ENCODE measurements around the gene MGMT.

The MGMT gene

GRCh38 chr10:129628823-129629222, 161.8 kb downstream of the MGMT start:
- DNase-seq, result no peak

- DNase-seq, result no peak
These were observed 162.9 kb downstream of the MGMT start for GRCh38 chr10:129629911-129630310.

- DNase-seq, result no peak
These were observed 164.0 kb downstream of the MGMT start for GRCh38 chr10:129631006-129631405.

DNA sequence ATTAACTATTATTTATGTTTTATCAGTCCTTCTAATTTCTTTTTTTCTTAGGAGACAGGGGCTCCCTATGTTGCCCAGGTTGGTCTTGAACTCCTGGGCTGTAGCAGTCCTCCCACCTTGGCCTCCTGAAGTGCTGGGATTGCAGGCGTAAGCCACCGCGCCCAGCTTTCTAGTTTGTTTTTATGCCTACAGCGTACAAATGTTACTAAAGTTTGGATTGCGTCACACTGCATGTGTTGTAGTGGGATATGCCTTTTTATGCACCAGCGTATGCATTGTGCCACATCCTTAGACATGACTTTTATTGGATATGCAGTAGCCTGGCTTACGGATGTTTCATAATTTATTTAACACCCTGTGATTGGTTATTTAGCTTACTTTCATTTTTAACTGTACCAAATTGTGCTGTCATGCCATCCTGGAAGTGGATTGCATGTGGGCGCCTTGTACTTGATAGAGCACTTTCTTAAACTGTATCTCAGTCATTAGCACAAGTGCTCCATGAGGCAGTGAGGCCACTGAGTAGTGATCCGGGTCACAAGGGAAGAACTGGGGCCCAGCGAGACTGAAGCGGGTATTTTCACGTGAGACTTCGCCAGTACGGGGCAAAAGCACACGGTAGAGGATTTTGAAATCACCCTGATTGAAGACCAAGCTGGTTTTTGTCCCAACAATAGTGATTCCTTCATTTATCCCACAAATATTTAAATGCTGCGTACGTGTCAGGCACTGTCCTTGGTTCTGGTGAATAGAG, 165.0 kb downstream of the MGMT start:
- DNase-seq, result no peak

DNA sequence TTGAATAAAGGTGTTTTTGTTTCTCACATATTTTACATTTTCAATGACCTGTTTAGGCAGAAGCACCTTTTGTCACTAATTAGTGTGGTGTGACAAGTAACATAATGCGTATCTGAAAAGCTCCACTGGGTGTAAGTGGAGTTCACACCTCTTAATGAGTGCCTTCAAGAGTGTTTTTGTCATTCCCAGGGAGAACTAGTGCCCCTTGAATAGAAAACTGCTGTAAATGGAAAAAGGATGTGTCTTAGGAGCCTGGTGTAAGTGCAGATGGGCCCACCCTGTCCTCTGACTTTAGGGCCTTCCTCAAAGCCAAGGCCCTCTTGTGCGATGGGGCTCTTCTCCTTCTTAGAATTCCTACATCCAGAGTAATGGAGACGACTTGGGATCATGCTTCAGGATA, 170.0 kb downstream of the MGMT start:
- DNase-seq, result no peak

DNA sequence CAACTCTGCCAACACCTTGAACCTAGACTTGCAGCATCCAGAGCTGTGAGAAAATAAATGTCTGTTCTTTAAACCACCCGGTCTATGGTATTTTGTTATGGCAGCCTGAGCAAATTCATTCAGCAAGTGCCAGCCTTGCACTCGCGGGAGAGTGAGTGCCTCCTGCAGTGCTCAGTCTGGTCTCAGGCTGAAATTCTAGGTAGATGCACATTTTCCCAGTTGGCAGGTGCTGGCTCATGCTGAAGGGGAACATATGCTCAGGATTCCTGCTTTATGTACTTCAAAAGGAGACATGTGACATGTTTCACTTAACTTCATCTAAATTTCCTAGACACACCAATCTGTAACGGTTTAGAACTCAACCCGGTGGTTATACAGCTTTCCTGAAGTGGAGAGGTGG, 170.8 kb downstream of the MGMT start:
- no peak for DNase-seq

- DNase-seq, result no peak
These were observed 174.3 kb downstream of the MGMT start for GRCh38 chr10:129641351-129641750.

- DNase-seq, result no peak
These were observed 174.9 kb downstream of the MGMT start for GRCh38 chr10:129641982-129642381.

- no peak for DNase-seq
These were observed 175.4 kb downstream of the MGMT start for GRCh38 chr10:129642427-129642826.

- no peak for DNase-seq
These were observed 176.2 kb downstream of the MGMT start for GRCh38 chr10:129643266-129643665.

DNA sequence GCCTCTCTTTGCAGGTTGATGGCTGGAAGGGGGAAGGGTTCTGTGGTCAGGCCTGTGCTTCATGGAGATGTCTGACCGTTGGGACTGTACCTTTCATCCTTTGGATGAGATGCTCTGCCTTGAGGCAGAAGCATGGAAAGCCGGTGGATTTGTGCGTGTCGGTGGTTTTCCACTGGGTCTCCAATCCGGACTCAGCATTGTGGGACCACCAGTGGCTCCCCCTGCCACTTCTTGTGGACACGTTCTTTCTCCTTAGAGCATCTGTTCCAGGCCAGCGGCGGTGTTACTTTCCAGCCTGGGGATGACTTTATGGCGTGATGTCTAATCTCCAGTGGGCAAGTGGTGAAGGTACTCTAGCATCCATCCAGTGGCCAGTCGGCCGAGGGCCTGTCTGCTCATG, 178.4 kb downstream of the MGMT start:
- no peak for DNase-seq

DNA sequence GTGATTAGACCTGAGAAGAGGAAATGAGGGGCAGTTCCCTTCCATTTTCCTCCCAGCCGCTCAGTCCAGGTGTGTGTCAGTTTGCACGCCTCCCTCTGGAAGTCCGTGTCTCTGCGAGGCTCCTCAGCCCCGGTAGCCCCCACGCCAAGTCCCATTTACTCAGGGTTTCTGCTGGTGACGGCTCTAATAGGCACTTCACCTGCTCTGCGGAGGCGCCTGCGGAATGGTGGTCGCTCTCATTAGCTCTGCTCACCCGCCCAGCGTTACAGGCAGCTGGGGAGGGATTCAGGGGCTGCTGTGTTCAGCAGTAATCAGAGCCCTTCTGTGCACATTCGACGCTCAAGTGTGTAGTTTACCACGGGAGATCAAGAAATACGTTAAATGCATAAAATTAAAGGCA, 179.9 kb downstream of the MGMT start:
- no peak for DNase-seq

DNA sequence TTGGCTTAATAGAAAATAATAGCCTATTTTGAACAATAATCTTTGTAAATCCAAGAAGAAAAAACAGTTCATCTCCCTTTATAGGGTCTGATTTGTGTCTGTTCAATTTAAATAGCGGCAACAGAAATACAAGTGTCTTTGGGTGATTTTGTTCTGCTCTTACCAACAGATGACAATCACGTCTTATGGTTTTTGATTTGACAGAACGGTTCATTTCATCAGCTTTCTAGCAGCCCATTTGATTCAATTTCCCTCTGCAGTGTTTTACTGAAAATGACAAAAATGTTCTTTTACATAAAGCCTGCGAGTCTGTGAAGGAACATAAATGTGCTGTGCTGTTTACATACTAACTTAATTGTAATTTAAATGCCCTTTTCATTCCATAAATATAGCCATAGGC, 180.5 kb downstream of the MGMT start:
- no peak for DNase-seq

DNA sequence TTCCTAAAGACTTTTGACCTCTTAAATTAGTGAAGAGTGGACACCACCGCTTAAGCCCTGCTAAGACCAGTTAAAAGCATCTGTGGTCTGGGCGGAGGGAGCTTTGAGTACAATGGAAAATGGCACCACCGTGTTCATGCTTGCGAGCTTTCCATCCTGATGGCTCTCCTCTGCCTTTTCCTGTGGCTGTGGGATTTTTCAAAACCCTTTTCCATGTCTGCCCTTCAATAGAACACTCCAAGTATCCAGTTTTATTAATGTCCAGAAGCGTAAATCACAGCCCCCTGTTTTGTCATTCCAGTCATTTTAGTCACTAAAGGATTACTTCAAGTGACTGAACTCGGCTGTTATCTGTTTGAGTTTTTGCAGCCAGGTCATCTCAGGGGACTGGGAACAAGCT, 181.8 kb downstream of the MGMT start:
- DNase-seq, result no peak

GRCh38 chr10:129652021-129652420, 185.0 kb downstream of the MGMT start:
- DNase-seq, result no peak

DNA sequence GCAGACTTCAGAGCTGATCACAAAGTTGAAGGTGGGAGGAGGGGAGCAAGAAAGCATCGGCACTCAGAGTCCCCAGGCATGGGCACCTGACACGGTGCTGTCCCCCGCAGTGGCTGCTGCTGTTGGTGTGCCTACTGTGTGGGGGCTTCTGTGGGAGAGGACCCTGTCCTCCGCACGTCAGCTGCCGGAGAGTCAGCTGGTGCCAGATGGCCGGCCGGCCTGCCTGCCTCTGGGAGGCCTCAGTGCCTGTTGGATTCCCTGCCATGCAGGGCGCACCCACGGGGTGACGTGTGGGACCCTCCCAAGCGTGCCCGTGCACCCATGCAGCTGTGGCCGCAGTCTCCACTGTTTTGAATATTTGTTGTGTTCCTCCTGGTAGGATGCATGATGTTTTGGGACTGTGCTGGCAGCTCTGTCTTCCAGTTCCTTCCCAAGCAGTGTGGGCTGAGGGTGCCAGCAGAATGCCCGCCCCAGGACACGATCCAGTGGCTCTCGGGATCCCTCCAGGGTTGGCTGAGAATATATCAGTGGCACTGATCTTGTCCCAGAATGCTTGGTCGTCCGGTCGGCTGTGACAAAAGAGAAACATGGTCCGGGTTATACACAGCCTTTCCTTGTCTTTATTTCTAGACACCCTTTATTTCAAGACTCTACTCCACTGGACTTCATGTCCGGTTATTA, 185.6 kb downstream of the MGMT start:
- no peak for DNase-seq

DNA sequence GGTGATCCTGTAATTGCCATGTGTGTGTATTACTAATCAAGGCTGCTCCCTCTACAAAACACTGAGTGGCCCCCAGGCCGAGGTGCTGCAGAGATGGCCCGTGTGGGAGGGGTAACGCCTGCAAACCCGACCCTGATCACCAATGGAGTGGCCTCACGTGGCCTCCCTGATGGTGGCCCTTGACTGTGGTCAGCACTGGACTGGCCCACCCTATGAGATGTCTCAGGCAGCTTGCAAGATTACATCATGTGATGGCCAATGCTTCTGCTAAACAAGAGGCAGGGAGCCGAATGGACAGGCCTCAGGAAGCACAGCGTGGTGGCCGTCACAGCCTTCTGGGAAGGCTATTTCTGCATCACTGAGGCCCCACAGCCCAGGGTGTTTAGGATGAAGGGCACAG, 186.4 kb downstream of the MGMT start:
- DNase-seq, result no peak

GRCh38 chr10:129653861-129654260, 186.8 kb downstream of the MGMT start:
- DNase-seq, result no peak

DNA sequence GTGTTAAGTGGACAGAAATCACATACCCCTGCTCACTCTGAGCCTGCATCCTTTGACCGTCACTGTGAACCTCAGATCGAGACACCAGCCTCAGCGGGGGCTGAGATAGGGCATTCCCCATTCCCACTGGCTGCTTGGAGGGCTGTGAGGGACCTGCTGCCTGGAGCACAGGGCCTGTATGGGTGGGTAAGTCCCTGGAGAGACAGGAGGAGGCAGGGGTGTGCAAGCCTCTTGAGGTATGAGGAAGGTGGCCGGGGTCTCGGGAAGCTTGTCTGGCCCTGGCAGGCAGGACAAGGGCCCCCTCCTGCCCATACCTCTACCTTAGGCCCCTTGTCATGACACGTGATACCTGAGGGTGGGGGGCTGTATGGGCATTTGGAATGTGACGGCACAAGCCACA, 187.4 kb downstream of the MGMT start:
- DNase-seq, result no peak

DNA sequence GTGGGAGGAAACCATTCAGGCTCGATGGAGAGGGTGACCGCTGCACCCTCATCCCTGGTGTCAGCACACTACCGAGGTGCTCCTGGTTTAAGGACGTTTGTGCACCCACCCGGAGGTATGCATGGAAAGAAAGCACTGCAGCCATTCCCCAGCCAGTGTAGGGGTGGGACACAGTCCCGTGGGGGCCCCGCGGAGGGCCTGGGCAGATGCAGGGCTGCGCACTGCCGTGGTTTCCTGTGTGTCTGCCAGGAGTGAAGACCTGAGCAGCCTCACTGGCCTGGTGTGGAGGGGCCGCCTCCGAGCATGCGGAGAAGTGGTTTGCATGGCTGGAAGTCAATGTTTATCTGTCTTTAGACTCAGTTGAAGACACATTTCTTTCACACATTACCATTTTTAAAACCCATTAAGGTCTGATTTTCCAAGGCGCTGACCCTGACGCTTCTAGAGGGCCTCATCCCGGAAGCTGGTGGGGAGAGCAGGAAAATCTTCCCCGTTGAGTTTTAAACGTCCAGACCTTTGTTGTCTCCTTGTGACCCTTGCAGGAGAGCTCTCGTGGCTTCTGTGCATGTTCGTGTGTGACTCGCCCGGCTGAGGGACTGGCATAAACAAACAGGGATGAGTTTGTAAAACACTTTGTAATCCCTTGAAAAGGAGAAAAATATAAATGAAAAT, 188.1 kb downstream of the MGMT start:
- DNase-seq, result no peak

DNA sequence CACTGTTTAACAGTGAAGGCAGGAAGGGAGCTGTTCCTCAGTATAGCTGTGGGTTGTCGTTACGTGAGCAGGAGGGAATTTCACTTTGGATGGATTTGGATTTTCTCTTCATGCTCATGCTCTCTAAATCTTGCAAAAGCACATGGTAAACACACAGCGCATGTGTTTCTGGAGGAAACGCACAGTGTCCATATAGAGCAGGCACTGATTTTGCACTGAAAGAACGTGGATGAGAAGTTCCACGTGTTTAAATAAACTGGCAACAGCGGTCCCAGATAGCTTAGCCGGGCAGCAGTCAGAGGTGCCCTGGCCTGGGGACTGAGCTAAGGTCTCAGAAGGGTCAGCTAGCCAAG, 188.6 kb downstream of the MGMT start:
- no peak for DNase-seq

- no peak for DNase-seq
These were observed 189.6 kb downstream of the MGMT start for GRCh38 chr10:129656642-129657041.

GRCh38 chr10:129657297-129658017, 190.4 kb downstream of the MGMT start:
- DNase-seq, result no peak

All from left hindlimb (tissue), 1 donor.